Measurements from ENCODE around the gene SEC61B. TPM values are rescaled to one million over a fixed set of nuclear protein-coding genes. Genes with fewer than 3 reads are reported as not detected.

Gene SEC61B
- total and polyA plus RNA-seq, 2 experiments from 2014 or later = 133 to 602 TPM

DNA sequence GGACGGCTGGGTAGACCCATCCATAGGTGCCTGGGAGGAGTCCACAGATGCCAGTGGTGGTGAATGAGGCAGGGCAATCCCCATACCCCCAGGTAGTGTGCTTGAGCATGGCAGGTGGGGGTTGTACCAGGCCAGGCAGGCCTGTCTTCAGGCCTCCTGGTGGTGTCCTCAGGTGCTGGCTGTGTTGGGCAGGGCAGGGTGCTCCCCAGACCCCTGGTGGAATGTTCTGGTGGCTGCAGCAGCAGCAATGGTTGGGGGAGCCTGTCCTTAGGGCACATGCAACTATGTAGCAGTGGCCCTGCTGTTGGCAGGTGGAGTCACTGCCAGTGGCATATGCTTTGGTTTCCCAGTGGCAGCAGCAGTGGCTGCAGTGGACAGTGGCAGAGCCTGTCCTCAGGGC, 10.3 kb upstream of the SEC61B start:
- H3K36me3 Mint-ChIP-seq (ENCODE audit: low read depth) = peaks cover under 1% of the 10 kb centered on the region; the same call in 1 of the 3 replicates
- Histone ChIP-seq H4K20me1 (replicated peaks; ENCODE audit: insufficient read depth) (0 out of 2 replicates have a peak, but pooled peaks cover 4% of the 10 kb centered on the region), H3K9me2 (ENCODE audit: insufficient read depth) (no peaks in the 10 kb centered on the region), H3K79me2 (replicated peaks; ENCODE audit: insufficient read depth) (peaks cover 8% of the 10 kb centered on the region), H3K36me3 (ENCODE audit: insufficient read depth) (no peaks in the 10 kb centered on the region), H3K27ac (ENCODE audit: low read depth) (no peak overlapping the region), H3K27me3 (ENCODE audit: insufficient read depth) (no peaks in the 10 kb centered on the region), H2AFZ (no peak overlapping the region), H3K4me1 (ENCODE audit: insufficient read depth) (no peaks in the 10 kb centered on the region), H3K4me2 (no peak overlapping the region), H3K4me3 (no peak overlapping the region), H3F3A (replicated peaks; ENCODE audit: low read depth) (no peaks in the 10 kb centered on the region)
- H3K9me3 Mint-ChIP-seq = no peaks in the 10 kb centered on the region
- DNase-seq (ENCODE audit: low spot score) (peak; percentile 60), ATAC-seq (peak; percentile 93)
- peaks cover 5% of the 10 kb centered on the region for H3K4me1 Mint-ChIP-seq
- TF ChIP-seq, protein P1, sequence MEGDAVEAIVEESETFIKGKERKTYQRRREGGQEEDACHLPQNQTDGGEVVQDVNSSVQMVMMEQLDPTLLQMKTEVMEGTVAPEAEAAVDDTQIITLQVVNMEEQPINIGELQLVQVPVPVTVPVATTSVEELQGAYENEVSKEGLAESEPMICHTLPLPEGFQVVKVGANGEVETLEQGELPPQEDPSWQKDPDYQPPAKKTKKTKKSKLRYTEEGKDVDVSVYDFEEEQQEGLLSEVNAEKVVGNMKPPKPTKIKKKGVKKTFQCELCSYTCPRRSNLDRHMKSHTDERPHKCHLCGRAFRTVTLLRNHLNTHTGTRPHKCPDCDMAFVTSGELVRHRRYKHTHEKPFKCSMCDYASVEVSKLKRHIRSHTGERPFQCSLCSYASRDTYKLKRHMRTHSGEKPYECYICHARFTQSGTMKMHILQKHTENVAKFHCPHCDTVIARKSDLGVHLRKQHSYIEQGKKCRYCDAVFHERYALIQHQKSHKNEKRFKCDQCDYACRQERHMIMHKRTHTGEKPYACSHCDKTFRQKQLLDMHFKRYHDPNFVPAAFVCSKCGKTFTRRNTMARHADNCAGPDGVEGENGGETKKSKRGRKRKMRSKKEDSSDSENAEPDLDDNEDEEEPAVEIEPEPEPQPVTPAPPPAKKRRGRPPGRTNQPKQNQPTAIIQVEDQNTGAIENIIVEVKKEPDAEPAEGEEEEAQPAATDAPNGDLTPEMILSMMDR (conservative IDR thresholded peaks at IDR 0.05; ENCODE audit: low read depth in 2 of 2) = peak; percentile 31 to 38
- no peak for TF ChIP-seq JUNB (IDR thresholded peaks at IDR 0.05; ENCODE audit: unreplicated experiment)
- no peak overlapping the region for H3K27ac Mint-ChIP-seq
- no peak overlapping the region for H3K4me3 Mint-ChIP-seq
- no peaks in the 10 kb centered on the region for H3K27me3 Mint-ChIP-seq (ENCODE audit: insufficient read depth, low read depth, poor library complexity)

DNA sequence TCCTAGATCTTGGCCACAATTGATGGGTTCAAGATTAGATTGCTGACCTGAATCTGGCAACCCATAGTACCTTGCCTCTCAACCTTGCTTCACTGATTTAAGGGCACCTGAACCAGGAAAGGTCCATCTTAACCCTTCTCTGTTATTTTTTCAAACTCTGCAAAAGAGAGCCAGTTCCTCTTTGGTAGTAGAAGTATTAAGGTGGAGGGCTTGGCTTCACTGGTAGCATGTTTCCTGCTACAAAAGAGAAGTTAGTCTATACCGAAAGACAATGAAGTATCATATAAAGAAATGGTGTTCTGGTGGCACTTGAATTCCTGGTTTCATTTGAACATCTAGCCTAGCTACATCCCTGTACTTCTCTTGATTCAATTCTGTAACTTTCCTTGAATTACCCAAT, 8.9 kb upstream of the SEC61B start:
- H2AFZ ChIP-seq = no peak overlapping the region
- no peaks in the 10 kb centered on the region for H3K27me3 ChIP-seq (ENCODE audit: insufficient read depth)
- peaks cover 4% of the 10 kb centered on the region; the same call in 1 of the 2 replicates for H3K36me3 ChIP-seq (ENCODE audit: insufficient read depth)
- H3K79me2 ChIP-seq (replicated peaks; ENCODE audit: insufficient read depth) = peaks cover 22% of the 10 kb centered on the region
- no peak overlapping the region for H3K4me3 ChIP-seq
- Mint-ChIP-seq H3K36me3 (ENCODE audit: low read depth) (peaks cover 14% of the 10 kb centered on the region), H3K4me1 (peaks cover 5% of the 10 kb centered on the region), H3K4me3 (no peak overlapping the region), H3K27ac (no peak overlapping the region), H3K27me3 (ENCODE audit: insufficient read depth, low read depth, poor library complexity) (no peaks in the 10 kb centered on the region), H3K9me3 (no peaks in the 10 kb centered on the region)
- H3K9me2 ChIP-seq (ENCODE audit: insufficient read depth) = no peaks in the 10 kb centered on the region
- no peak overlapping the region for H3K27ac ChIP-seq (ENCODE audit: low read depth)
- DNase-seq (ENCODE audit: low spot score) = no peak
- no peaks in the 10 kb centered on the region for H3K4me1 ChIP-seq (ENCODE audit: insufficient read depth)
- ATAC-seq = no peak
- peaks cover 17% of the 10 kb centered on the region; the same call in 1 of the 2 replicates for H4K20me1 ChIP-seq (replicated peaks; ENCODE audit: insufficient read depth)
- H3F3A ChIP-seq (replicated peaks; ENCODE audit: low read depth) = no peaks in the 10 kb centered on the region
- no peak overlapping the region for H3K4me2 ChIP-seq
- no peak for TF ChIP-seq ZNF331 (CRISPR knock-in tag; IDR thresholded peaks at IDR 0.05; ENCODE audit: low read depth)
- TF ChIP-seq EZH2phosphoT487 (IDR thresholded peaks at IDR 0.05; ENCODE audit: unreplicated experiment) = no peak
- no peak for TF ChIP-seq POLR2AphosphoS5 (IDR thresholded peaks at IDR 0.05; ENCODE audit: low read depth)
- TF ChIP-seq, protein P2, sequence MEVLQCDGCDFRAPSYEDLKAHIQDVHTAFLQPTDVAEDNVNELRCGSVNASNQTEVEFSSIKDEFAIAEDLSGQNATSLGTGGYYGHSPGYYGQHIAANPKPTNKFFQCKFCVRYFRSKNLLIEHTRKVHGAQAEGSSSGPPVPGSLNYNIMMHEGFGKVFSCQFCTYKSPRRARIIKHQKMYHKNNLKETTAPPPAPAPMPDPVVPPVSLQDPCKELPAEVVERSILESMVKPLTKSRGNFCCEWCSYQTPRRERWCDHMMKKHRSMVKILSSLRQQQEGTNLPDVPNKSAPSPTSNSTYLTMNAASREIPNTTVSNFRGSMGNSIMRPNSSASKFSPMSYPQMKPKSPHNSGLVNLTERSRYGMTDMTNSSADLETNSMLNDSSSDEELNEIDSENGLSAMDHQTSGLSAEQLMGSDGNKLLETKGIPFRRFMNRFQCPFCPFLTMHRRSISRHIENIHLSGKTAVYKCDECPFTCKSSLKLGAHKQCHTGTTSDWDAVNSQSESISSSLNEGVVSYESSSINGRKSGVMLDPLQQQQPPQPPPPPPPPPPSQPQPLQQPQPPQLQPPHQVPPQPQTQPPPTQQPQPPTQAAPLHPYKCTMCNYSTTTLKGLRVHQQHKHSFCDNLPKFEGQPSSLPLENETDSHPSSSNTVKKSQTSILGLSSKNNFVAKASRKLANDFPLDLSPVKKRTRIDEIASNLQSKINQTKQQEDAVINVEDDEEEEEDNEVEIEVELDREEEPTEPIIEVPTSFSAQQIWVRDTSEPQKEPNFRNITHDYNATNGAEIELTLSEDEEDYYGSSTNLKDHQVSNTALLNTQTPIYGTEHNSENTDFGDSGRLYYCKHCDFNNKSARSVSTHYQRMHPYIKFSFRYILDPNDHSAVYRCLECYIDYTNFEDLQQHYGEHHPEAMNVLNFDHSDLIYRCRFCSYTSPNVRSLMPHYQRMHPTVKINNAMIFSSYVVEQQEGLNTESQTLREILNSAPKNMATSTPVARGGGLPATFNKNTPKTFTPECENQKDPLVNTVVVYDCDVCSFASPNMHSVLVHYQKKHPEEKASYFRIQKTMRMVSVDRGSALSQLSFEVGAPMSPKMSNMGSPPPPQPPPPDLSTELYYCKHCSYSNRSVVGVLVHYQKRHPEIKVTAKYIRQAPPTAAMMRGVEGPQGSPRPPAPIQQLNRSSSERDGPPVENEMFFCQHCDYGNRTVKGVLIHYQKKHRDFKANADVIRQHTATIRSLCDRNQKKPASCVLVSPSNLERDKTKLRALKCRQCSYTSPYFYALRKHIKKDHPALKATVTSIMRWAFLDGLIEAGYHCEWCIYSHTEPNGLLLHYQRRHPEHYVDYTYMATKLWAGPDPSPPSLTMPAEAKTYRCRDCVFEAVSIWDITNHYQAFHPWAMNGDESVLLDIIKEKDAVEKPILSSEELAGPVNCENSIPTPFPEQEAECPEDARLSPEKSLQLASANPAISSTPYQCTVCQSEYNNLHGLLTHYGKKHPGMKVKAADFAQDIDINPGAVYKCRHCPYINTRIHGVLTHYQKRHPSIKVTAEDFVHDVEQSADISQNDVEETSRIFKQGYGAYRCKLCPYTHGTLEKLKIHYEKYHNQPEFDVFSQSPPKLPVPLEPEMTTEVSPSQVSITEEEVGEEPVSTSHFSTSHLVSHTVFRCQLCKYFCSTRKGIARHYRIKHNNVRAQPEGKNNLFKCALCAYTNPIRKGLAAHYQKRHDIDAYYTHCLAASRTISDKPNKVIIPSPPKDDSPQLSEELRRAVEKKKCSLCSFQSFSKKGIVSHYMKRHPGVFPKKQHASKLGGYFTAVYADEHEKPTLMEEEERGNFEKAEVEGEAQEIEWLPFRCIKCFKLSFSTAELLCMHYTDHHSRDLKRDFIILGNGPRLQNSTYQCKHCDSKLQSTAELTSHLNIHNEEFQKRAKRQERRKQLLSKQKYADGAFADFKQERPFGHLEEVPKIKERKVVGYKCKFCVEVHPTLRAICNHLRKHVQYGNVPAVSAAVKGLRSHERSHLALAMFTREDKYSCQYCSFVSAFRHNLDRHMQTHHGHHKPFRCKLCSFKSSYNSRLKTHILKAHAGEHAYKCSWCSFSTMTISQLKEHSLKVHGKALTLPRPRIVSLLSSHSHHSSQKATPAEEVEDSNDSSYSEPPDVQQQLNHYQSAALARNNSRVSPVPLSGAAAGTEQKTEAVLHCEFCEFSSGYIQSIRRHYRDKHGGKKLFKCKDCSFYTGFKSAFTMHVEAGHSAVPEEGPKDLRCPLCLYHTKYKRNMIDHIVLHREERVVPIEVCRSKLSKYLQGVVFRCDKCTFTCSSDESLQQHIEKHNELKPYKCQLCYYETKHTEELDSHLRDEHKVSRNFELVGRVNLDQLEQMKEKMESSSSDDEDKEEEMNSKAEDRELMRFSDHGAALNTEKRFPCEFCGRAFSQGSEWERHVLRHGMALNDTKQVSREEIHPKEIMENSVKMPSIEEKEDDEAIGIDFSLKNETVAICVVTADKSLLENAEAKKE (CRISPR knock-in tag; IDR thresholded peaks at IDR 0.05) = no peak
- no peak for TF ChIP-seq JUNB (IDR thresholded peaks at IDR 0.05; ENCODE audit: unreplicated experiment)
- TF ChIP-seq EZH2 (IDR thresholded peaks at IDR 0.05; ENCODE audit: low read depth, unreplicated experiment) = no peak
- TF ChIP-seq STAT1 (IDR thresholded peaks at IDR 0.05; ENCODE audit: unreplicated experiment) = no peak
- TF ChIP-seq, protein P3, sequence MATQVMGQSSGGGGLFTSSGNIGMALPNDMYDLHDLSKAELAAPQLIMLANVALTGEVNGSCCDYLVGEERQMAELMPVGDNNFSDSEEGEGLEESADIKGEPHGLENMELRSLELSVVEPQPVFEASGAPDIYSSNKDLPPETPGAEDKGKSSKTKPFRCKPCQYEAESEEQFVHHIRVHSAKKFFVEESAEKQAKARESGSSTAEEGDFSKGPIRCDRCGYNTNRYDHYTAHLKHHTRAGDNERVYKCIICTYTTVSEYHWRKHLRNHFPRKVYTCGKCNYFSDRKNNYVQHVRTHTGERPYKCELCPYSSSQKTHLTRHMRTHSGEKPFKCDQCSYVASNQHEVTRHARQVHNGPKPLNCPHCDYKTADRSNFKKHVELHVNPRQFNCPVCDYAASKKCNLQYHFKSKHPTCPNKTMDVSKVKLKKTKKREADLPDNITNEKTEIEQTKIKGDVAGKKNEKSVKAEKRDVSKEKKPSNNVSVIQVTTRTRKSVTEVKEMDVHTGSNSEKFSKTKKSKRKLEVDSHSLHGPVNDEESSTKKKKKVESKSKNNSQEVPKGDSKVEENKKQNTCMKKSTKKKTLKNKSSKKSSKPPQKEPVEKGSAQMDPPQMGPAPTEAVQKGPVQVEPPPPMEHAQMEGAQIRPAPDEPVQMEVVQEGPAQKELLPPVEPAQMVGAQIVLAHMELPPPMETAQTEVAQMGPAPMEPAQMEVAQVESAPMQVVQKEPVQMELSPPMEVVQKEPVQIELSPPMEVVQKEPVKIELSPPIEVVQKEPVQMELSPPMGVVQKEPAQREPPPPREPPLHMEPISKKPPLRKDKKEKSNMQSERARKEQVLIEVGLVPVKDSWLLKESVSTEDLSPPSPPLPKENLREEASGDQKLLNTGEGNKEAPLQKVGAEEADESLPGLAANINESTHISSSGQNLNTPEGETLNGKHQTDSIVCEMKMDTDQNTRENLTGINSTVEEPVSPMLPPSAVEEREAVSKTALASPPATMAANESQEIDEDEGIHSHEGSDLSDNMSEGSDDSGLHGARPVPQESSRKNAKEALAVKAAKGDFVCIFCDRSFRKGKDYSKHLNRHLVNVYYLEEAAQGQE (IDR thresholded peaks at IDR 0.05; ENCODE audit: unreplicated experiment) = no peak
